GM18511 (cell line): Measurements from ENCODE around the gene CELF2.

ENCODE experiments used
- ATAC-seq: cut with Tn5 transposase; IDR thresholded peaks from one replicate; pipeline ENCODE4 v1.9.1; 2021; ENCODE audit warnings: mild to moderate bottlenecking, moderate library complexity; ENCODE audit not compliant: unreplicated experiment

The CELF2 gene

DNA sequence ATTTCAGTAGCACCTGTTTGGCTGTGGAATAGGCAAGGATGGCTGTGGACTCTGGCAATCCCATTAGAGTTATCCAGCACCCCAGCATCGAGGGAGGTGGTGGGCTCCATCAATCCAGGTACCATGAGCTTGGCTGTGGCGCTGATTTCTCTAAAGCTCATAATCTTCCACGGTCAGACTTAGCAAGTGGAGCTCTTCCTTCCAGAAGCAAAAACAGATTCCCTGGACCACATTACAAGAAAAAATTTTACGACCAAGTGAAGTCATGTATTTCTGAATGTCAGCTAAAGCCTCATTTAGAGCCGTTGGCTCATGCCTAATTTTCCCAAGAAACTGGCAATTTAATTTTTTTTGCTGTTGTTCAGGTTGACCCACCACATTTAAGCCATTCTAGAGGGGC lies 135.1 kb downstream of the CELF2 start:
- ATAC-seq, result no peak

DNA sequence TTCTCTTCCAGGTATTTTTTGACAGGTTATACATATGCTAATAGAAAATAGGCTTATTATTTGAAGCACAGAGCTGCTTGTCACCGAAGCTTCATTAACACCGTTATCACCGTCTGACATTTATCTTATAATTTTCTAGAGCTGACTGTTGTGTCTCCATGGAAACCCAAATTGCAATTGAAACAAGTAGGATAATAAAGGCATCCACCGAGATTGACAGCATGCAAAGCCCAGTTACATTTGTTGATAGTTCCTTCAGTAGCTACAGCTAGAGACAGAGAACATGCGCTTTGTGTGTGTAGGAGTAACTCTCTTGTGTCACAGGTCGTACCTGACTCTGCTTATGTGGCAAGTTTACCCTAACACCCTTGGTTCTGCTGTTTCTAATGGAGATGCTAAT lies 135.6 kb downstream of the CELF2 start:
- no peak for ATAC-seq

DNA sequence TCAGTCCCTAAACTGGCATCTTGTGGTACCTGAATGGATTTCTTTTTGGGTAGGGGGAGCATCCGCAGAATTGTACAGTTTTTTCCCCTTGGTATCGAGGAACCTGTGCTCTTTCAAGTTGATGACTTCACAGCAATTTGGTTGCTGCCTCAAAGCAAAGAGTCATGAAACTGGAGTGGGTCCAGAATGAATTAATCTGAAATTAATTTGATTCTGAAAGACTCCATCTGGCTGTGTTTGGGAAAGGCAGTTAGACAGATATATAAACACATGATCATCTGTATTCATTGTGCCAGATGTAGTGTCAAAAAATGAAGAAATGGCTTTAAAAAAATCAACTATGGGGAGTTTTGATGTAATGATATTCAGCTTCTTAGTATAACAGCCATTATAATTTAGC lies 136.1 kb downstream of the CELF2 start:
- no peak for ATAC-seq

DNA sequence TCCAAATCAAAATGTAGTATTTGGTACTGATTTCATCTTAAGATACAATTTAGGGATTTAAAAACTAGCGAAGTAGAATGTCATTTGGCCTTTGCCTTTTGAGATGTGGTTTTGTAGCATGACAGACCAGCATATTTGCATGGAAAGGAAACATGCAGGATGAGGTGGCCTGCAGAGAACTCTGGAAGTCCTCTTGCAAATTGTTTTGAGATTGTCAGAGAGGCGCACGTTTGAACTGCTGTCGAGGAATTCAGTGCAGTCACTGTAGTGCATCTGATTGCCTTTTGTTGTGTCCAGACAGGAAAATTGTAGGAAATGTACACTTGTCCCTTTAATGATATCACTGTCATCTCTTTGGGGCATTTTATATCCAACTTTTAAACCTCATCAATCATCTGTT lies 136.7 kb downstream of the CELF2 start:
- ATAC-seq, result no peak

DNA sequence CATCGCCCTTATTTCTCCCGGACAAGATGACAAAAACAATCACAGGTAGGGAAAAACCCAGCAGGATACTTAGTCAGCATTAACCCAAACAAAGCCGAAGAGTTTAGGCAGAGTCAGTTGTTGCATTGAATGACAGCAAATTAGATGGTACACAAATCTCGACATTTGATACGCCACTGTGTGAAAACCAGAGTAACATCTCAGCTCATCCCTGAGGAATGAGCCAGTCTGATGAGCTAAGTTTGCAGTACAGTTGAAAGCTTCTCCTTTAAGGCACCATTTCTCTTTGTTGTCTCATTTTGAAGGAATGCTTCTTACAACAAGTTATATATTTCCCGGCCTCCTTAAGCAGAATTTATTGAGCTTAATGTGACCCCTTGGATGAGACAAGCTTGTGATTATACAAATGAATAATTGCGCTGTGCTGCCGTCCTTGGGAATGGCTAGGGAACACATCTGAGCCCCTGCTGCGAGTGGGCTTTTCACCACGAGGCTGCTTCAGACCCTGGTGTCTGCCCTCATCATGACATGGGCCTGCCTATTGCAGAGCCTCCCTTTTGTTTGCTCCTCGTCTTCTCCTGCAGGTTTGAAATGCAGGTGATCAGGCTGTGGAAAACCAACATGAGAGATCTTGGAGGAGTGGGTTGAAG lies 137.3 kb downstream of the CELF2 start:
- no peak for ATAC-seq

DNA sequence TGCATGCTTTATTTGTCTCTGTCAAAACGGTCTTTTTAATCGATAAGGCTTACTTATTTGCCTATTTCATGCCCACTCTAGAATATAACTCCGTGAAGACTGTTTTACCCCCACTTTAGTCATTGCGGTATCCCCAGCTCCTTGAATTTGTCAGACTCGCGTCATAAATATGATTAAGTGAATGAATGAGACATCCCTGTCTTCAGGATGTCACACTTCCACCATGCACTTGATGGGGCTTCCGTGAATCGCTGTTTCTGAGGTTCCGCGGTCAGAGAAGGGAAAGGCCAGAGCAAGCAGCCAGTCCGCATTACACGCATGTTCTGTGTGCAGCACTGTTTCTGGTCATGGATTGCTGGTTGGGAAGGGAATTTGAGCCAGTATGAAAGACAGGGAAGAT lies 138.8 kb downstream of the CELF2 start:
- no peak for ATAC-seq

DNA sequence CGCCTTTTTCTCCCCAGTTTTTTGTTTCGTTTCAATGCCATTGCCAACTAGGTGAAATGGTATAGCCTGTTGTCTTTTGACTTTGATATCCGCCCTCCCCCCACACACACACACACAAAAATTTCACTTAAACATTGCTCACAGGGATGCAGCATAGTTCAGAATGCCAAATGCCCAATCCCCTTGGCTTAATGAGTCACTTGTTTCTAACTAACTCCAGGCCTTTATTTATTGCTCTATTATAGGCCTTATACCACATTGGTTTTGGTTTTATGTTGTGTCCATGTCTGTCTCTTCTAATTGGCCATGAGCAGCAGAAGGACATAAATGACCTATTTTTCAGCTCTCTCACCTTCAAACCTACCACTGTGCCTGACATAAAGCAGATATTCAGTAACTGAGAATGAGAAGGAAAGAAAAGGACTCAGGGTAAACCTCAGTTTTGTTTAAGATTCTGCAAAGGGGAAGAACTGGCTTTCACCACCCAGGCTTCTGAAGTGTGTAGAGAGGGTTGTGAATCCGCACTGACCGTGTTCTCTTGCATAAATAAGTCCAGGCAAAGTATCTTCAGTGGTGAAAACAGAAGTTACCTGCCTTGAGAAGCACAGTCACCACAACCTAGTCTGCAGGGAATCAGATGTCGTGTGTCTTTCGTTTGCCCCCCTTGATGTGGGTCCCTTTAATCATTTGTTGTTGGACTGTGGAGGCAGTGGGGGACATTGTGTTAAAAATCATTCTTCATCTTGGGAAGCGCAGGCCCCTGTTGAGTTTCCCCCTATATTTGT lies 139.8 kb downstream of the CELF2 start:
- ATAC-seq, result no peak

DNA sequence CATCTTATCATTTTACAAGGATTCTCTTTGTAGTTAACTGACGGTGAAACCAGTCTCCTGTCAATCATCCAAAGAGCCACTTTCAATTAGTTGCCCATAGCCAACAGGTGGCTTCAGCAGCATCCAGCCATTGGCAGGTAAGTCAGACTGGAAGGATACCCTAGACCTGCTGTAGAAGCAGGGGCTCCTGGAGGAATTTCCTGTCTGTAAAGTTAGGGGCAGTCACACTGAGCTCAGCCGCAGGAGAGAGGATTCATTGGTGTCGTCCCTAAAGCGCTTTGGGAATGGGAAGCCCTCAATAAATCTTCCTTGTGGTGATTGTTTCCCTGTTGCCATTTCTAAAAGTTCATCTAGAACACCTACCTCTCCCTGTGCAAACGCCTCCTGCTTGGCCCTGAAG lies 140.4 kb downstream of the CELF2 start:
- ATAC-seq, result no peak

DNA sequence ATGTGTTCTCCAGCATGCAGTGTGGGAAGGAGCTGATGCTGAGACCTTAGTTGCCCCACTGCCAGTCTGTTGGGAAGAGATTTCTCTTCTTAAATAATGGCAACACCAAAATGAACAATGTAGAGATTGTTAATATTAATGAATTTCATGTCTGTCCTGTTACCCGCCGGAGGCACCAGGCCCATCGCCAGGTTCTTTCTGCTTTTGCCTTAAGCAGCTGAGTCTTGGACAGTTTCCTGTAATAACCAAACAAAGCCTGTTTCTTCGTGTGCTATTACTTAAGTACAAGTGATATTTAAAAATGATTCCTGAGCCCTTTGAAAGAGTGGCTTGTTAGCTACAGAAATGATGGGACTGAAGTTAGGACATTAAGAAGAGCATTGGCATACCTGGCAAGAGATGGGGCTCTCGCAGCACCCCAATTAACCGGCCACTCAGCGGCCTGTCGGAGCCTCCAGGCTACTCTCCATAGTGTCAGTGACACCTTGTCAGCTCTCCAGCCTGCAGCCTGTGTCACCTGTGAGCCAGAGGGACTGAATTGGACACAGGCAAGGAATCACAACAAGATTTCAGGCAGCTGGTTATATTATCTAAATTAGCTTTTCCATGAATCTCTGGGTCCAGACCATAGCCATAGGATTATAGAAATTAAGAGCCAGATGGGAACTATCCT lies 142.0 kb downstream of the CELF2 start:
- no peak for ATAC-seq

DNA sequence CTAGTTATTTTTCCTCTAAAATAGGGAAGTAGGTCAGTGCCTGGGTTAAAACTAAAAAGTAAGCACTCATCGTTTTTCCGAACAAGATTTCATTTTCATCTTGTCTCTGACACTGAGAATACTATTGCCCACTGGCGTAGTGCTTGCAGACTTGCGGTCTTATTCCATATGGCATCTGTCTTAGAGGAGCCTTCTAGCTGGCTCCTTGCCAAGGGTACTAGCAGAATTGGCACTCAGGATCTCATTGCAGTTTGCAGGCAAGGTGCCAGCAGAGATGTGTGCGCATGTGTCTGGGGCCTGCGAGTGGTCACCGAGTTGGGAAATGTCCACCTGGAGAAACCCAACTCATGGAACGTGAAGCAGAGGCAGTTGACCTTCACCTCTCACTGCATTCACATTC lies 143.4 kb downstream of the CELF2 start:
- no peak for ATAC-seq

DNA sequence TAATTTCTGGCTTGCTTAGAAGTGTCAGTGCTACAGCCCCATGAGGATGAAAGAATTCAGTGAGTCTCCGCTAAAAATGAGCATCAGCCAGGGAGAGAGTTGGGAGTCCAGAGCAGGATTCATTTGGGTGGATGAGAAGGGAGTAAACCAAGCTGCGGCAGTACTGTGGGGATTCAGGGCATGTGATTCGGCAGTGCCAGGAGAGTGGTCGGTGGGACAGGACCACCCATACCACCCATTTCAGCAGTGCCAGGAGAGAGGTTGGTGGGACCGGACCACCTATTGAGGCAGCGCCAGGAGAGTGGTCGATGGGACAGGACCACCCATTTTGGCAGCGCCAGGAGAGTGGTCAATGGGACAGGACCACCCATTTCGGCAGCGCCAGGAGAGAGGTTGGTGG lies 144.2 kb downstream of the CELF2 start:
- no peak for ATAC-seq

DNA sequence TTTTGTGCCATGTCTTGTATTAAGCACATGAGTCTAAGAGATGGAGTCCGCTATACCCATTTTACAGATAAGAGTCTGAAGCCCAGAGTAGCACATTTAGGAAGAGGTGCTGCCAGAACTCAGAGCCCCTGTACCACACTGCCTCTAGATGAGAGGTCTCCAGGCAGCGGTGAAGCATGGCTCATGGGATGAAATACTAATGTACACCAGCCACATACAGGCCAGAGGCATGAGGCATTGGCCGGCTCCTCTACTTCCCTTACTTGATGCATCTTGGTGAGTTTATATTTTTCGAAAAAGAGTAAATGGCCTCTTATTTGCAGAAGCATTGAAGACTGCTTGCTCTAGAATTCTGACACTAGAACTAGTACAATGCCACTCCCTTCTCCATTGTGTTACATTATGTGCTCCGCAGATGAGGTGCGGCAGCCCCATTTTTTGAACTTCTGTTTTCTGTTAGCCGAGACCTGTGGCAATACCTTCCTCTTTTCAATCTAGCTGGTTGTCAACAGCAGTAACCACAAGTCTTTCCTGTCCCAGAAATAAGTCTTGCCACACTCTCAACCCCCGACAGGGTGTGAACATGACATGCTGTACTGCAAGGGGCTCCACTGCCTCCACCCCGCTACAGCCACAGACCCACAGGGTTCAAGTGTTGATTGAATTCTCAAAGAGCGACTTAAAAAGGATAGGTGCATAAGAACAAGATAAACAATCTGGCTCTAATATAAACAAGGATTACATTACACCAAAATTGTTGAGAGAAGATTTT lies 145.3 kb downstream of the CELF2 start:
- peak; percentile 67 for ATAC-seq

DNA sequence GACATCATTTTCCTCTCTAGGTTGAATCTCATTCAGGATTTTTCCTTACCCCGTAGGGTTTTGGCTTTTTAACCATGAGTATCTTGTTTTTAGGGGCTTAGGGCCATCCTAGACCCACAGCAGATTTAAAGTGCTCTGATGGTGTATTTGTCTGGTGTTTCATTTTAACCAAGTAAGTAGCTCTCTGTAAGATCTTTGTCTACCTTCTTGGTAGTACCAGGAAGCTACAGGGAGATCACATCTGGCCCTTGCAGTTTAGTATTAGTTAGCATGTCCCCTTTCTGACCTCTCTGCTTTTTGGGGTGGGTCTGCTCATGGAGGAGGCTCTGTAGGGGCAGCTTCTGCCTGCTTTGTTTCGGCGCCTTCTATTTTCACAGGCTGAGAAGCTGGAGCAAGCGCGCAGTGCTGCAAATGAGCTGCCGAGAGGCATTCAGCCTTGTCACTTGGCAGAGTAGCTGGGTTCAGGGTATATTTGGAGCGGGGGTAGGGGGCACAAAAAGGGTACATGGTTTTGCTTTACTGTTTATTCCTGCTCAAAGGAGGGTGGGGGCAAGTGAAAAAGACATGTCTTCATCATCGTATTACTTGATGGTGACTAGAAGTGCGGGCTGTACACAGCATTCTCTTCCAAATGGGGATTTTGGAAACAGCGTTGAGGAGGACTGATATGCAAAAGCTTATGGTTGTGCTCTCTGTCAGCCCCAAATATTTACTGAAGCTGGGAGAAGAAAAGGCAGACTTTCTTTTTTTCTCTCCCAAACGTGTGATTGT lies 146.3 kb downstream of the CELF2 start:
- no peak for ATAC-seq

DNA sequence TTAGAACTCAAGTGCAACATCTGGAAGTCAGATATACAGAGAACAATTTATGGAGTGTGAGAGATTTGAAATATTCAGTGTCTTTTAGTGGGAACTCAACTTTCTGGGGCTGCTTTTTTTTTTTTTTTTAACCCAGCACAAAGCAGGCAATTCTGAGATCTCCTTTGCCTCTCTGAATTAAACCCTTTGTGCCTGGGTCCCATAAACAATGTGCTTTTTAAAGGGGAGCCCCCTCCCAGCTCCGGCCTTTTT lies 146.8 kb downstream of the CELF2 start:
- ATAC-seq, result no peak

DNA sequence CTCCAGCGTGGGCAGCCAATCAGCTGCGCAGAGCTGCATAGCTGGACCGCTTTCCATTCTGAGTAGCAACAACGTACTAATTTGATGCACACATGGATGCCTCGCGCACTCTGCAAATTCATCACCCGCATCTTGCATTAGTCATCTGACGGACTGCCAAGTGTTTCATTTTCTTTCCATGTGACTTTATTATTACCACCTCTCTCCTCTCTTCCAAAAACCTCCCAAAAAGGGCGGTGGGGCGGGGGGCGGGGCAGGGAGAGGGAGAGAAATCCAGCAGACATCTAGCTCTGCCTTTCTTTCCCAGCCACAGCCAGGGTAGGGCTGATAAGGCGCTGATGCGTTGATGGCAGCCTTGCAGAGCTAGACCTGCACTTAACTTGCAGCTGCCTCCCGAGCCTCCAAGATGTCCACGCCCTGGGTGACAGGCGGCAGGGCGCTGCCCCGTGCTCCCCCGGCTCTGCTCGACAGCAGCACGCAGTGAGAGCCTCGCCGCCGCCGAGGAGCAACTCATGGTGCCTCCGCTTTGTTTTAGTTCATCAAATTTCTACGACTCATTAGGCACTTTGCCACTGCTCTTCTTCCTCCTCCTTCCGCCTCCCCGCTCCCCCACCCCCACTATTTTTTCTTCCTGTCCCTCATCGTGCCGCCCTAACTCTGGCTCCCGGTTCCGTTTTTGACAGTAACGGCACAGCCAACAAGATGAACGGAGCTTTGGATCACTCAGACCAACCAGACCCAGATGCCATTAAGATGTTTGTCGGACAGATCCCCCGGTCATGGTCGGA lies 147.3 kb downstream of the CELF2 start:
- peak; percentile 35 for ATAC-seq

DNA sequence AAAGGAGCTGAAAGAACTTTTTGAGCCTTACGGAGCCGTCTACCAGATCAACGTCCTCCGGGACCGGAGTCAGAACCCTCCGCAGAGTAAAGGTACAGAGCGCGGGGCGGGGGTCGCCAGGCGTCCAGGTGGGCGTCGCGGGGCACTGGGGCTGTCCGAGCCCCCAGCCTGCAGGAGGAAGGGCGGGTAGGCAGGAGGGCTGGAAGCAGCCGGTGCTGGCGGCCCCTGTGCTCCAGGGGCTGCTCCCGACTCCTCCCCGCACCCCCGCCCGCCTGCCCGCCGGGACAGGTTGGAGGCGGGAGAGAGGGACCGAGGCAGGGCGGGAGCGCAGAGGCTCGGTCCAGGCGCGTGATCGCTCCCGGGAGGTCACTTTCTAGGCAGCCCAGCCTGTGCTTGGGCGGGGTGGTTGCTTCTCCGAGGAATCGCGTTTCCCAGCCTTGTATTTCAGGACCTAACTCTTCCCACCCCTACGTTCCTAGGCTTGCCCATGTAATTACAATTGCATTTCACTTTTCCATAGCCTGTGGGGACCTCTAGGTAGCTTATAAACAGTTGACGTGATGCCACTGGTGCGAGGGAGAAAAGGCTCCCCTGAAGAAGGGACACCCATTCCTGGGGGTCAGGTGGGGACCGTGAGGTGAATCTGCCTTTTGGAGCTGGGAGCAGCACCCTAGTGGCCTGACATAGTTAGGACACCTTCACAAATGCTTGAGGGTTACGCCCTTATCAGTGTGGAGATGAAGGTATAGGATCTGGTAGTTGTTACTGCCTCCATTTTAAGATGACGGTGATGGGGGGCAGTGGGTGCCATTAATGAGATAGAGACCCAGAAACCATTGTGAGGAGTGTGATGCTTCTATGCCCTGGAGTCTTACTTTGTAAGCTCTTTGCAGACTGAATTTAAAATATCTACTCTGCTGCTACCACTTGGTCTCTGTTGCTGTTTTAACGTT lies 148.2 kb downstream of the CELF2 start:
- ATAC-seq, result peak; percentile 61

DNA sequence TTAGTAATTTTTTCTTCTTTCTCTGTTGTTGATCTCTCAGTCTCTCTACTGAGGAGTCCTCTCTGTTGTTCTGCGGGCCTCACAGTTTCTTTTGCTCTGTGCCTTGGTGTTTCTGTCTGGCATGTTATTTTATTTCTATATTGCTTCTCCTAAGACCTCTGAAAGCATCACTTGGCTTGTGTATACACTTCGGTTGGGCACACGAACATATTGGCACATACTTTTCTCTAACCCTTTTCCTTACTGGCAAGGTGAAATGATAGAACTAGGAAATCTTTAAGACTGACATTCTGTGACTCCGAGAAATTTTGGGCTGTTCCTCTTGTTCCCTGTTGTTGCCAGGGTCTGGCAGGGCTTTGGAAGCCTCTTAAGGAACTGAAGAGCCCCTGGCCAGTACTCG lies 148.9 kb downstream of the CELF2 start:
- no peak for ATAC-seq

DNA sequence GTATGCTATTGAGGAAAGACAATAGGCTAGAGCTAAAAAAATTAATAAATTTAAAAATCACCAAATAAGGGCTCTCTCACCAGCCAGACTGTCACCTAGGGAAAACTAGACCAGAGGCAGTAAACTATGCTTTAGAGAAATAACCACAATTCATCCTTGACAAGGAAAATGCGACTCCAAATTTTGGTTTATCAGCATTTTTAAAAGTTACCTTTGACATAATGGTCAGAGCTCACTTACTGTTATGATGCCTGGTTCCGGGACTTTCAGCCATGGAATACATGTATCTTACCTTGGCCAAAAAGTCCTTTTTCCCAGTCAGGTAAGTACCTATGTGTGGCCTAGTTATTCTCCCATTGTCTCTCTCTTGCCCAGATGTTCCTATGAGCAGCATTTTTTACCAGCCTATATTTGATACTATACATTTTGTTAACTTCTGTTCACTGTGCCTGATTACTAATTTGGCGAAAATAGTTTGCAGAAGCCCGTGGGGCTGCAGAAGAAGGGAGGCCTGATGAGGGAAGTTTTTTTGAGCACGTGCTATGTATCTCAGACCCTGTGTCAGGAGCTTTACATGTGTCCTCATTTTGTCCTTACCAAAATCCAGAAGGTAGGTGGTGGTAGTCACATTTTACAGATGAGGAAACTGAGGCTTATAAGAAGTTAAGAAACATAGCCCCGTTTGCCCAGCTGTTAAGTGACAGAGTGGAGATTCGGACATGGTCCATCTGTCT lies 149.7 kb downstream of the CELF2 start:
- ATAC-seq, result no peak
